ENCODE data around the gene PSMB5.

Gene PSMB5

DNA sequence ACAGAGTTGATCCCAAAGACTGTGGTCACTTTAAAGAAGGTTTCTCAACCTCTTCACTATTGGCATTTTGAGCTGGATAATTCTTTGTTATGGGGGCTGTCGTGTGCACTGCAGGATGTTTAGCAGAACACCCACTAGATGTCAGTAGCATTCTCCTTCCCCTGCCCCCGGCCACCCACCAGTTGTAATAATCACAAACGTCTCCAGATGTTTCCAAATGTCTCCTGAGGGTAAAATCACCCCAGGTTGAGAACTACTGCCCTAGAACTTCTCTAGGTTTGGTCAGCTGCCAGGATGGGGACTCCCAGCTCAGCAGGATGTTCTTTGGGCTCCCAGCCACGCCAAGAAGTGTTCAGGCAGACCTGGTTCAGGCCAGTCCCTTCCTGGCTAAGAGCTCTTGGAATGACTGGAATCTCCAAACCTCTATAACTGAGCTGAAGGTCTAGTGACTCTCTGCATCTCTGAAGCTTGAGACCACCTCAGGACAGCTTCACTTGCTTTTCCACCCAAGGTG lies 39.9 kb downstream of the PSMB5 start:
- DNase-seq (ENCODE audit: low spot score), result no peak

GRCh38 chr14:22993517-22993916 lies 41.2 kb downstream of the PSMB5 start:
- Histone ChIP-seq H2BK12ac (ENCODE audit: low read length) (no peak overlapping the region), H3K36me3 (replicated peaks in 1 of 2; ENCODE audit: control insufficient read depth in 2 of 2, insufficient read depth in 2 of 2, low read length in 2 of 2) (peaks cover 1 to 17% of the 10 kb centered on the region in 2 donors), H4K8ac (ENCODE audit: low read depth, low read length) (no peak overlapping the region), H3K27ac (replicated peaks; ENCODE audit: low read length) (no peak overlapping the region), H2BK15ac (ENCODE audit: low read length) (no peak overlapping the region), H3K27me3 (ENCODE audit: control insufficient read depth in 3 of 3, insufficient read depth in 3 of 3, low read depth in 1 of 3, low read length in 3 of 3) (no peaks in the 10 kb centered on the region), H2BK5ac (ENCODE audit: low read length) (no peak overlapping the region), H2AFZ (ENCODE audit: low read length) (no peak overlapping the region), H3K18ac (ENCODE audit: low read length) (no peak overlapping the region), H3K9ac (ENCODE audit: low read depth, low read length, poor library complexity) (no peak overlapping the region), H3K4me3 (ENCODE audit: low read length in 2 of 2) (no peak overlapping the region), H3K4ac (ENCODE audit: low read length) (no peak overlapping the region), H3K14ac (ENCODE audit: low read length) (no peak overlapping the region), H3K4me1 (ENCODE audit: control insufficient read depth in 2 of 2, insufficient read depth in 1 of 2, low read depth in 1 of 2, low read length in 2 of 2) (peaks cover 0 to 4% of the 10 kb centered on the region in 2 donors), H4K91ac (ENCODE audit: low read depth, low read length, poor library complexity) (no peak overlapping the region), H3K23ac (ENCODE audit: low read depth, low read length, poor library complexity) (no peak overlapping the region), H3K79me1 (ENCODE audit: low read depth, low read length) (no peaks in the 10 kb centered on the region), H3K4me2 (ENCODE audit: insufficient read depth, low read length, poor library complexity, severe bottlenecking) (no peak overlapping the region), H3K9me3 (replicated peaks in 1 of 2; ENCODE audit: control insufficient read depth in 2 of 2, insufficient read depth in 1 of 2, low read depth in 1 of 2, low read length in 2 of 2) (no peaks in the 10 kb centered on the region), H2AK5ac (ENCODE audit: low read depth, low read length) (no peak overlapping the region), H2BK120ac (ENCODE audit: low read depth, low read length) (no peak overlapping the region)
- DNase-seq (ENCODE audit: low spot score), result no peak

More for the DNA sequence above, 39.9 kb downstream of the PSMB5 start:
- Histone ChIP-seq H3K9me3 (replicated peaks in 1 of 2; ENCODE audit: control insufficient read depth in 2 of 2, insufficient read depth in 1 of 2, low read depth in 1 of 2, low read length in 2 of 2) (no peaks in the 10 kb centered on the region), H2BK5ac (ENCODE audit: low read length) (no peak overlapping the region), H3K4ac (ENCODE audit: low read length) (no peak overlapping the region), H3K27ac (replicated peaks; ENCODE audit: low read length) (no peak overlapping the region), H3K4me1 (ENCODE audit: control insufficient read depth in 2 of 2, insufficient read depth in 1 of 2, low read depth in 1 of 2, low read length in 2 of 2) (peaks cover 0 to 4% of the 10 kb centered on the region in 2 donors), H4K8ac (ENCODE audit: low read depth, low read length) (no peak overlapping the region), H3K36me3 (replicated peaks in 1 of 2; ENCODE audit: control insufficient read depth in 2 of 2, insufficient read depth in 2 of 2, low read length in 2 of 2) (peaks cover 1 to 9% of the 10 kb centered on the region in 2 donors), H4K91ac (ENCODE audit: low read depth, low read length, poor library complexity) (no peak overlapping the region), H3K27me3 (ENCODE audit: control insufficient read depth in 3 of 3, insufficient read depth in 3 of 3, low read depth in 1 of 3, low read length in 3 of 3) (no peaks in the 10 kb centered on the region), H2BK12ac (ENCODE audit: low read length) (no peak overlapping the region), H3K4me3 (ENCODE audit: low read length in 2 of 2) (no peak overlapping the region), H3K9ac (ENCODE audit: low read depth, low read length, poor library complexity) (no peak overlapping the region), H3K18ac (ENCODE audit: low read length) (peak overlapping the region; percentile 31), H2AFZ (ENCODE audit: low read length) (peak overlapping the region; percentile 50), H2BK120ac (ENCODE audit: low read depth, low read length) (no peak overlapping the region), H3K4me2 (ENCODE audit: insufficient read depth, low read length, poor library complexity, severe bottlenecking) (no peak overlapping the region), H2AK5ac (ENCODE audit: low read depth, low read length) (no peak overlapping the region), H3K14ac (ENCODE audit: low read length) (no peak overlapping the region), H2BK15ac (ENCODE audit: low read length) (no peak overlapping the region), H3K23ac (ENCODE audit: low read depth, low read length, poor library complexity) (no peak overlapping the region), H3K79me1 (ENCODE audit: low read depth, low read length) (no peaks in the 10 kb centered on the region)
- WGBS, 2 donors (ENCODE audit: extremely low coverage in 2 of 2, insufficient read length in 2 of 2, insufficient replicate concordance in 1 of 2), result no CpG with 5 or more reads among the region's 4 CpGs

- H2BK5ac ChIP-seq (ENCODE audit: low read length), result no peak overlapping the region
- peaks cover 0 to 4% of the 10 kb centered on the region in 2 donors for H3K4me1 ChIP-seq (ENCODE audit: control insufficient read depth in 2 of 2, insufficient read depth in 1 of 2, low read depth in 1 of 2, low read length in 2 of 2)
- no peak overlapping the region for H3K4me2 ChIP-seq (ENCODE audit: insufficient read depth, low read length, poor library complexity, severe bottlenecking)
- no peaks in the 10 kb centered on the region for H3K79me1 ChIP-seq (ENCODE audit: low read depth, low read length)
- peaks cover 1 to 27% of the 10 kb centered on the region in 2 donors for H3K36me3 ChIP-seq (replicated peaks in 1 of 2; ENCODE audit: control insufficient read depth in 2 of 2, insufficient read depth in 2 of 2, low read length in 2 of 2)
- no peak overlapping the region for H2BK12ac ChIP-seq (ENCODE audit: low read length)
- H4K91ac ChIP-seq (ENCODE audit: low read depth, low read length, poor library complexity), result no peak overlapping the region
- H3K9me3 ChIP-seq (replicated peaks in 1 of 2; ENCODE audit: control insufficient read depth in 2 of 2, insufficient read depth in 1 of 2, low read depth in 1 of 2, low read length in 2 of 2), result no peaks in the 10 kb centered on the region
- H3K18ac ChIP-seq (ENCODE audit: low read length), result no peak overlapping the region
- H3K4ac ChIP-seq (ENCODE audit: low read length), result no peak overlapping the region
- no peak for DNase-seq (ENCODE audit: low spot score)
- H2AK5ac ChIP-seq (ENCODE audit: low read depth, low read length), result no peak overlapping the region
- no peak overlapping the region for H2BK15ac ChIP-seq (ENCODE audit: low read length)
- H3K14ac ChIP-seq (ENCODE audit: low read length), result no peak overlapping the region
- H3K4me3 ChIP-seq (ENCODE audit: low read length in 2 of 2), result no peak overlapping the region
- no peak overlapping the region for H3K9ac ChIP-seq (ENCODE audit: low read depth, low read length, poor library complexity)
- no CpG with 5 or more reads among the region's 8 CpGs for WGBS, 2 donors (ENCODE audit: extremely low coverage in 2 of 2, insufficient read length in 2 of 2, insufficient replicate concordance in 1 of 2)
- no peak overlapping the region for H2BK120ac ChIP-seq (ENCODE audit: low read depth, low read length)
- H2AFZ ChIP-seq (ENCODE audit: low read length), result no peak overlapping the region
- no peak overlapping the region for H4K8ac ChIP-seq (ENCODE audit: low read depth, low read length)
- no peak overlapping the region for H3K23ac ChIP-seq (ENCODE audit: low read depth, low read length, poor library complexity)
- no peak overlapping the region for H3K27ac ChIP-seq (replicated peaks; ENCODE audit: low read length)
- H3K27me3 ChIP-seq (ENCODE audit: control insufficient read depth in 3 of 3, insufficient read depth in 3 of 3, low read depth in 1 of 3, low read length in 3 of 3), result no peaks in the 10 kb centered on the region
These were observed 42.8 kb downstream of the PSMB5 start for GRCh38 chr14:22991852-22992251.

- H2BK15ac ChIP-seq (ENCODE audit: low read length), result no peak overlapping the region
- no peak overlapping the region for H2BK12ac ChIP-seq (ENCODE audit: low read length)
- no peak overlapping the region for H3K27ac ChIP-seq (replicated peaks; ENCODE audit: low read length)
- no peak overlapping the region for H3K4me3 ChIP-seq (ENCODE audit: low read length in 2 of 2)
- H3K14ac ChIP-seq (ENCODE audit: low read length), result no peak overlapping the region
- no peak overlapping the region for H2AFZ ChIP-seq (ENCODE audit: low read length)
- peak overlapping the region; percentile 41 for H3K18ac ChIP-seq (ENCODE audit: low read length)
- H3K79me1 ChIP-seq (ENCODE audit: low read depth, low read length), result no peaks in the 10 kb centered on the region
- no peak for DNase-seq (ENCODE audit: low spot score)
- H3K9me3 ChIP-seq (replicated peaks in 1 of 2; ENCODE audit: control insufficient read depth in 2 of 2, insufficient read depth in 1 of 2, low read depth in 1 of 2, low read length in 2 of 2), result peaks cover 0 to 2% of the 10 kb centered on the region in 2 donors
- H4K91ac ChIP-seq (ENCODE audit: low read depth, low read length, poor library complexity), result no peak overlapping the region
- peaks cover 0 to 24% of the 10 kb centered on the region in 2 donors for H3K36me3 ChIP-seq (replicated peaks in 1 of 2; ENCODE audit: control insufficient read depth in 2 of 2, insufficient read depth in 2 of 2, low read length in 2 of 2)
- H4K8ac ChIP-seq (ENCODE audit: low read depth, low read length), result no peak overlapping the region
- no peak overlapping the region for H2AK5ac ChIP-seq (ENCODE audit: low read depth, low read length)
- H3K4ac ChIP-seq (ENCODE audit: low read length), result no peak overlapping the region
- H2BK120ac ChIP-seq (ENCODE audit: low read depth, low read length), result no peak overlapping the region
- H3K27me3 ChIP-seq (ENCODE audit: control insufficient read depth in 3 of 3, insufficient read depth in 3 of 3, low read depth in 1 of 3, low read length in 3 of 3), result no peaks in the 10 kb centered on the region
- WGBS, 2 donors (ENCODE audit: extremely low coverage in 2 of 2, insufficient read length in 2 of 2, insufficient replicate concordance in 1 of 2), result no CpG with 5 or more reads among the region's 8 CpGs
- no peak overlapping the region for H2BK5ac ChIP-seq (ENCODE audit: low read length)
- H3K4me1 ChIP-seq (ENCODE audit: control insufficient read depth in 2 of 2, insufficient read depth in 1 of 2, low read depth in 1 of 2, low read length in 2 of 2), result no peaks in the 10 kb centered on the region
- H3K4me2 ChIP-seq (ENCODE audit: insufficient read depth, low read length, poor library complexity, severe bottlenecking), result no peak overlapping the region
- no peak overlapping the region for H3K9ac ChIP-seq (ENCODE audit: low read depth, low read length, poor library complexity)
- no peak overlapping the region for H3K23ac ChIP-seq (ENCODE audit: low read depth, low read length, poor library complexity)
These were observed 47.4 kb downstream of the PSMB5 start for GRCh38 chr14:22987291-22987690.
